Aorta (tissue), 5 donors: ENCODE measurements around the gene MGAT4B. TPM values are rescaled to one million over a fixed set of nuclear protein-coding genes. Genes with fewer than 3 reads are reported as not detected.
"Not testable (repeated sequence)": the region's sequence is repeated elsewhere in the genome, so short reads cannot be mapped to it uniquely, and the experiment has no call there.

Experiments used
- ATAC-seq: fragments of 200-7000 bp; cut with Tn5 transposase; one replicate; pipeline ENCODE4 v1.9.1; 2022; ENCODE audit warnings: moderate library complexity; ENCODE audit not compliant: low FRiP score
- DNase-seq, 2 donors: peaks; one replicate each; pipeline ENCODE4 v3.0.0-alpha.2; 2020
- H3K27ac ChIP-seq, 2 donors: one replicate each; pipeline ENCODE4 v1.5.1; 2013; ENCODE audit warnings: low read length in 2 of 2, mild to moderate bottlenecking in 2 of 2, moderate library complexity in 2 of 2, control low read depth in 1 of 2, inconsistent platforms in 1 of 2, low read depth in 1 of 2
- H3K27me3 ChIP-seq, 2 donors: one replicate each; pipeline ENCODE4 v1.6.1; 2013; ENCODE audit warnings: control low read depth in 1 of 2, low read length in 1 of 2, mild to moderate bottlenecking in 1 of 2, moderate library complexity in 1 of 2; ENCODE audit not compliant: insufficient read depth in 2 of 2, control insufficient read depth in 1 of 2
- H3K36me3 ChIP-seq, 2 donors: one replicate each; pipeline ENCODE4 v1.6.1; 2013; ENCODE audit warnings: control low read depth in 1 of 2, low read length in 1 of 2, mild to moderate bottlenecking in 1 of 2; ENCODE audit not compliant: insufficient read depth in 2 of 2, control insufficient read depth in 1 of 2
- H3K4me1 ChIP-seq, 2 donors: one replicate each; pipeline ENCODE4 v1.6.1; 2013; ENCODE audit warnings: low read length in 2 of 2, control low read depth in 1 of 2, mild to moderate bottlenecking in 1 of 2, moderate library complexity in 1 of 2; ENCODE audit not compliant: insufficient read depth in 2 of 2, control insufficient read depth in 1 of 2
- H3K4me3 ChIP-seq, 2 donors: one replicate each; pipeline ENCODE4 v1.5.1; 2013; ENCODE audit warnings: low read length in 2 of 2, control low read depth in 1 of 2, mild to moderate bottlenecking in 1 of 2
- H3K9me3 ChIP-seq: one replicate; pipeline ENCODE4 v1.6.1; 2013; ENCODE audit warnings: mild to moderate bottlenecking, low read length; ENCODE audit not compliant: control insufficient read depth
- WGBS, 2 donors: extraction: QIAGEN DNeasy Blood & Tissue Kit; methylation state at CpG; one replicate each; pipeline ENCODE4 v1.1.7; 2013; 5-methylcytosine and 5-hydroxymethylcytosine counted together
- intact Hi-C, 2 donors: fragments of 100-400 bp; cut with DNase I; formaldehyde crosslinking; loops; one replicate each; pipeline versions ENCODE4 v1.14.2 to v1.15.0; 2022
- polyA plus RNA-seq, 2 donors: library from polyadenylated mRNA; stranded (reverse); fragments of 200-250 nt; gene quantifications; one replicate each; pipeline ENCODE4 v1.2.3, GENCODE V29; 2013
- total RNA-seq, 2 donors: library from RNA; stranded (reverse); fragmentation: NEBNext Ultra II Directional; extraction: Animal tissue kit (Norgen Biotek cat#: 25700); gene quantifications; one replicate each; pipeline ENCODE4 v1.2.1, GENCODE V29; 2021
- donor health status: healthy with polysubstance abuse.
- donor health status: Bipolar disorder and iron deficiency.
- donor health status: DM: no; HTN: no; CAD: no.
- donor health status: DM: no; HTN: no; CAD: no.
- donor health status: DM: yes; HTN: yes; CAD: no.

MGAT4B gene
- total and polyA plus RNA-seq, 4 donors, result 56.0 to 78.8 (median 76.0) TPM

DNA sequence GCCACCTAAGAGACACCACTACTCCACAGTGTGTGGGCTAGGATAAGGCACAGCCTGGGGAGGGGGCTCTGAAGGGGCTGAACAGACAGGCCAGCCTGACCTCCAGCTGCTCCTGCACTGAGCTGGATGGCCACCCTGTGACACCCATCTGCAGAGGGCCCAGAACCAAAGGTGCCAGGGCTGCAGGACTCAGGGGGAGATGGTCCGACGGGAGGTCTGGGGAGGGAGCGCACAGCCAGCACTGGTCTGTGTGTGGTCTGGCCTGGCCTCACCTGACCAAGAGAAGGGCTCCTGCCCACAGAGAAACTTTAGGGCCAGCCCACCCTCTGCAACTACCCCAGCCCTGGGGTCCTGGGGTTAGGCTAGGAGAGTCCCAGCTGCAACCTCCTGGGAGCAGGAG is 12.1 kb downstream of the MGAT4B start:
- Histone ChIP-seq H3K4me1 (no peaks in the 10 kb centered on the region), H3K27me3 (no peaks in the 10 kb centered on the region), H3K9me3 (no peaks in the 10 kb centered on the region), H3K36me3 (peaks cover 0 to 3% of the 10 kb centered on the region in 2 donors), H3K27ac (no peak overlapping the region), H3K4me3 (no peak overlapping the region)
- ATAC-seq (no peak), DNase-seq (no peak)
- 96% methylated on average over 3 of the region's 3 CpGs for whole genome bisulfite sequencing, 2 donors
- intact Hi-C loops, result loop anchor here in 1 of 2 donors (10.0 kb wide), 2 partner anchors 70 to 120 kb away; no protein-coding TSS in a partner anchor

DNA sequence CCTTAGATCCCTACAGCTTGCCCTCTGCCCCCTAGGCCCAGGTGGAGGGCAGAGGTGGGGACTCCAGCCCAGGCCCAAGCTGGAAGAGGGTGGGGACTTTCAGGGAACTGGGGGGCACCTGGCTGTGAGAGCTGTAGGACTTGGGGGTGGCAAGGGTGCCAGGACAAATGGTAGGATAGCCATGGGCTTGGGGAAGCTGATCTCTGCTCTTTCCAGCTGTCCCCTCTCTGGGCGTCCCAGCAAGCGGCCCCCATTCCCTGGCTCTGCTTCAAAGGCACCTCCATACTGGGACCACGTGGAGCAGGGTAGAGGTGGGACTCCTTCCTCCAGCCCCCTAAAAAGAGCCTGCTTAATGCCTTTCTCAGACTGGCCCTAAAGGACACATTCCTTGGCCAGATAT is 12.5 kb downstream of the MGAT4B start:
- Histone ChIP-seq H3K4me1 (no peaks in the 10 kb centered on the region), H3K4me3 (no peak overlapping the region), H3K36me3 (peaks cover 0 to 2% of the 10 kb centered on the region in 2 donors), H3K9me3 (no peaks in the 10 kb centered on the region), H3K27me3 (no peaks in the 10 kb centered on the region), H3K27ac (no peak overlapping the region)
- no peak for ATAC-seq
- WGBS, 2 donors, result 82 to 90% methylated on average over 3 of the region's 3 CpGs
- intact Hi-C loops, result loop anchor here in 1 of 2 donors (10.0 kb wide), 2 partner anchors 69 to 119 kb away; no protein-coding TSS in a partner anchor
- DNase-seq, result no peak

DNA sequence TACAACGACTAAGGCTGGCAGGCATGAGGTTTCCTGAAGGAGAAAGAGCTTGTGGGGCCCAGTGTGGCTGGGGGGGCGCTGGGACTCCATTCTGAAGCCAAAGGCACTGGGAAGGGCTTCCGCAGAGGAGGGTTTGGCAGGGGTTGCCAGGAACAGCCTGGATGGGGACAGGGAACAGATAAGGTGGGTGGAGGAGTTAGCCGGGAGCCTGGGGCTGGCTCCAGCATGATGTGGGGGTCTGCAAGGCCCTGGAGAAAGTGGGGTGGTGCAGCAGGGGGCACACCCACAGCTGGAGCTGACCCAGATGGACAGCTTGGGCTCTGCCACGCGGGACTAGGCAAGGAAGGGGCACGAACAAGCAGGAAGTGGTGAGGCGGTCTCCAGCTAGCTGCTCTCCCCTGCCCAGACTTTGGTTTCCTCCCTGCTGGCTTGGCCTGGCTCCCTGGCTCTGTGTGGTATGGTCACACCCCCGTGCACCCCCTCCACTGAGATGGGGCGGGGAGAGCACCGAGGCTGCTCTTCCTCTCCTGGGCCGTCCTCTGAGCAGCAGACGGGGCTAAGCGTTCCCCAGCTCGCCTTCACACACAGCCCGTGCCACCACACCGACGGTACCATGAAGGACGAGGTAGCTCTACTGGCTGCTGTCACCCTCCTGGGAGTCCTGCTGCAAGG is 13.1 kb downstream of the MGAT4B start, which contains the start of gene LTC4S:
Gene LTC4S, plus strand, starts transcription at position 519 of the 672 bp plus-strand sequence. Its CDS starts 95 bp downstream, at position 614.
- intact Hi-C loops, result loop anchor here in 1 of 2 donors (10.0 kb wide), 2 partner anchors 69 to 119 kb away; no protein-coding TSS in a partner anchor
- no peaks in the 10 kb centered on the region for H3K4me1 ChIP-seq

DNA sequence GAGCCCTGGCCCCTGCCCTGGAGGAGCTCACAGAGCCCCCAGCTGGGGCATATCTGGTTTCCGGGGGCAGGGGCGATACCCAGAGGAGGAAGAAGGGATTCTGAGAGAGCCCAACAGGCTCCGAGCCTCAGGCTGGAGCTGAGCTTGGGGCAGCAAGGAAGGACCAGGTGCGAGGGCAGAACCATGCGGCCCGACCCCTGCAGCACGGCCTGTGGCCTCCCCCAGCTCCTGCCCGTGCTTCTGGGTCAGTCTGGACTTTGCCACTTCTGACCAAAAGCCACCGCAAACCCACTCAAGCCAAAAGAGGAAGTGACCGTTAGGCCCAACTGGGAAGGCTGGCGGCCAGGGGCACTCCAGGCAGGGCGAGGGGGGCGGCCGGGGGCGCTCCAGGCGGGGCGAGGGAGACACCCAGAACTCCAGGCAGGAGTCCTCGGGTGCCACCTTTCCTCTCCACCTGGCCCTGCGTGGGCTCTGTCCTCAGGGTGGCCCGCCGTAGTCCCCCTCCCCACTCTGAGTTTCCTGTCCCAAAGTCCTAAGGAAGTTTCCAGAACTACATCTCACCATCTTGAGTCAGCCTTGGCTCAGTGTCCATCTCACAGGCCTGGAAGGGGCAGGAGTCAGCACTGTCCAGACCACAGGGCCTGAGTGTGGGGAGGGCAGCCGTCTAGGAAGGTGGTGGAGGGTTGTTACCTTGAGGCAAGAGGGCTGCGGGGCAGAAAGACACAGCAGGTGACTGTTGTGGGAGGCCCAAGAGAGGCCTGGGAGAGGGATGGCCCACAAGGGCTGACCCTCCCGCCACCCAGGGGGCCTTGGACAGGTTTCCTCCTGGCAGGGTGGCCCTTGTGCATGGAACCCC is 13.8 kb downstream of the MGAT4B start:
- Histone ChIP-seq H3K4me3 (no peak overlapping the region), H3K27me3 (no peaks in the 10 kb centered on the region), H3K36me3 (no peaks in the 10 kb centered on the region), H3K9me3 (no peaks in the 10 kb centered on the region), H3K4me1 (no peaks in the 10 kb centered on the region), H3K27ac (no peak overlapping the region)
- peak; percentile 5 for ATAC-seq
- intact Hi-C loops, result loop anchor here in 1 of 2 donors (10.0 kb wide), 2 partner anchors 68 to 118 kb away; no protein-coding TSS in a partner anchor
- WGBS, 2 donors, result 88 to 91% methylated on average over 20 to 24 of the region's 24 CpGs
- peak in 1 of 2 donors; percentile 76 for DNase-seq

More for the DNA sequence above, 13.1 kb downstream of the MGAT4B start, which contains the start of gene LTC4S:
- no peak within 1 kb of the TSS for H3K27ac ChIP-seq
- WGBS, 2 donors, result 4 to 5% methylated on average over 19 of the region's 19 CpGs
- ATAC-seq (peak; percentile 75), DNase-seq (peak; percentile 91 to 95)
- no peaks in the 10 kb centered on the region for H3K27me3 ChIP-seq
- H3K4me3 ChIP-seq, result no peak within 1 kb of the TSS
- no peaks in the 10 kb centered on the region for H3K36me3 ChIP-seq
- H3K9me3 ChIP-seq, result no peaks in the 10 kb centered on the region

DNA sequence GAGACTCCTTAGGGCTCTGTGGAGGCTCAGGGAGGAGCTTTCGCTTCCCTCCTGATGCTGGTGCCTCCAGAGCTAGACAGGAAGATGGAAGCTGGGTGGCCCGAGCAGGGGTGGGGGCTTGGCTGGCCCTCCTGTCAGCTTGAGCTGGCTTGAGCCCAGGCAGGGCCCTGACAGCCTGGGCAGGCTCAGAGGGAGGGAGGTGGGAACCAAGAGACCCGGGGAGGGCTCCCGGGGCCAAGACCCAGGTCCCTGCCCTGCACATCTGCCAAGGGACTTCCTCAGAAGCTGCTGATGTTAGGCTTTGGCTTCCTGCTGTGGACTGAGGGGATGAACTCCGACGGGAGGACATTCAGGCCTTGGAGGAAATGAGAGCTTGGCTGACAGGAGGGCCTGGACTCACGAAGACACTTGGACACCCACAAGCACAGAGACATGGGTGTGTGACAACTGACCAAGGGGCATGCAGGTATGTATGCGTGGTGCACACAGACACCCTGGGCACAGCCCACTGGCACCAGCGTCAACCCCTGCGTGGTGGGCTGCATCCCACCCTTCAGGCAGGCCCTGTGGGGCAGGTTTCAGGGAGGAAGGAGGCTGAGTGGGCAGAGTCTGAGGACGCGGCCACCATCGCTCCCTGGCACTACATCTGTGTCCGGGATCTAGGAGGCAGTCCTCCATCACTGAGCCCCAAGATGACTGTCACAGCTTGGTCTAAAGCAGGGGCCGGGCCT is 14.6 kb downstream of the MGAT4B start:
- 69 to 71% methylated on average over 15 of the region's 15 CpGs for WGBS, 2 donors
- H3K27ac ChIP-seq, result no peak overlapping the region
- no peaks in the 10 kb centered on the region for H3K27me3 ChIP-seq
- peak in 1 of 2 donors; percentile 65 for DNase-seq
- no peaks in the 10 kb centered on the region for H3K9me3 ChIP-seq
- no peak overlapping the region for H3K4me3 ChIP-seq
- no peaks in the 10 kb centered on the region for H3K4me1 ChIP-seq
- no peak for ATAC-seq
- H3K36me3 ChIP-seq, result no peaks in the 10 kb centered on the region
- intact Hi-C loops, result loop anchor here in 1 of 2 donors (10.0 kb wide), 2 partner anchors 67 to 117 kb away; no protein-coding TSS in a partner anchor

DNA sequence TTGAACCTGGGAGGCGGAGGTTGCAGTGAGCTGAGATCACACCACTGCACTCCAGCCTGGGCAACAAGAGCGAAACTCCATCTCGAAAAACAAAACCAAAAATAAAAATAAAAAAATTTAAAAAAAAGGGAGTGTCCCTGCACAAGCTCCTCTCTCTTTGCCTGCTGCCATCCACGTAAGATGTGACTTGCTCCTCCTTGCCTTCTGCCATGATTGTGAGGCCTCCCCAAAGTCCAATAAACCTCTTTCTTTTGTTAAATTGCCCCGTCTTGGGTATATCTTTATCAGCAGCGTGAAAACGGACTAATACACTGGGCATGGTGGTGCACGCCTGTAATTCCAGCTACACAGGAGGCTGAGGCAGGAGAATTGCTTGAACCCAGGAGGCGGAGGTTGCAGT is 17.4 kb downstream of the MGAT4B start:
- ATAC-seq, DNase-seq, H3K27ac ChIP-seq, H3K27me3 ChIP-seq, H3K9me3 ChIP-seq, H3K4me3 ChIP-seq, H3K36me3 ChIP-seq, H3K4me1 ChIP-seq, intact Hi-C loops: not testable (repeated sequence)
- 96 to 97% methylated on average over 8 to 9 of the region's 9 CpGs for WGBS, 2 donors

DNA sequence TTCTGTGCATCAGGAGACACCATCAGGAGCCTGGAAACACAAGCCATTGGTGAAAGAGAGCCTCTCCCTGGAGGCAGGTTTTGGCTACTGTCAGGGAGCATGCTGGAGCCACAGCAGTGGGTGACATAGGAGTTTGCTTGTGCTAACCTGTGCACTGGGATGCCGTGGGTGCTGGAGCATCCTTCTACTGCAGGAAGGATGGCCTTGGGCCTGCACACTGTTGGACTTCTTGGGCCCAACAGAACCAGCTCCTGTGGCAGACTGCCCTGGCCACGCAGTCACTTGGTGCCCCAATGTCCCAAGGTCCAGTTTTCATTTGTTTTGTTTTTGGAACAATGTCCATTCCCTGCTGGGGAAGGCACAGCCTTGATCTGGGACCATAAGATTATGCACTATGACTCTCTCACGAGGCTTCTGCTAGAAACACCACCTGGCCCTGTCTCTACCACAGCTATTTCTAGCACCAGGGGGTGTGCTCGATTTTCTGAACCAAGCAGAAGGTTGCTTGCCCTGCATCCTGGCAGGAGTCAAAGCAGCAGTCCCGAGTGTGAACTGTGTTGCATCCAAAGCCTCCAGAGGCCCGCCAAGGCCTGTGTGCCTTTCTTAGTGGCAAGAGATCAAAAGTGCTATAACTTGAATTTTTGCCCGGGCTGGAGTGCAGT is 18.3 kb downstream of the MGAT4B start:
- no peaks in the 10 kb centered on the region for H3K9me3 ChIP-seq
- no peak overlapping the region for H3K27ac ChIP-seq
- intact Hi-C loops, result no loop called here
- DNase-seq, result no peak
- no peak for ATAC-seq
- H3K36me3 ChIP-seq, result no peaks in the 10 kb centered on the region
- H3K27me3 ChIP-seq, result no peaks in the 10 kb centered on the region
- no peak overlapping the region for H3K4me3 ChIP-seq
- WGBS, 2 donors, result 62 to 66% methylated on average over 7 of the region's 7 CpGs
- no peaks in the 10 kb centered on the region for H3K4me1 ChIP-seq

DNA sequence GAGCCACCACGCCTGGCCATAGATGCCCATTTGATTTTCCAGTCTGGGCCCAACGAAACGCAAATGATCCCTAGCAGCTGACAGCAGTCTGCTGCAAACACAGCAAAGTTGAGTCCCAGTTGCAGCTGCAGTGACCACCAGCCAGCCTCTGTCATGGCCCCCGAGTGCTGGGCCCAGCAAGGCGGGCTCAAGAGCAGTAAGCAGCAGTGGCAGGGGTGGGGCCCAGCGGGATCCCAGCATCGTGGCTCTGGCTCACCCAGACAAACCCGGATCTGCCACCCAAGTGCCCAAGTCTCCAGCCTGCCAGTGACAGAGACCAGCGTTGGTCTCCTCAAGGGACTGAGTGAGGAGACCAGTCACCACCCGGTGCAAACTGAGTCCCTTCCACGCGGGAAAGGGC is 19.8 kb downstream of the MGAT4B start:
- WGBS, 2 donors, result 74 to 79% methylated on average over 12 of the region's 12 CpGs
- ATAC-seq, result no peak
- no peak for DNase-seq
- Histone ChIP-seq H3K4me1 (no peaks in the 10 kb centered on the region), H3K4me3 (no peak overlapping the region), H3K27me3 (no peaks in the 10 kb centered on the region), H3K9me3 (no peaks in the 10 kb centered on the region), H3K36me3 (no peaks in the 10 kb centered on the region), H3K27ac (no peak overlapping the region)
- intact Hi-C loops, result no loop called here
